K562 (cell line): Measurements from ENCODE around the gene PHKG2. TPM values are rescaled to one million over a fixed set of nuclear protein-coding genes. Genes with fewer than 3 reads are reported as not detected.
A peak's percentile ranks its signal among the peaks of the same experiment; 100 is the strongest.

Source experiments
- BRF1 ChIP-seq: IDR thresholded peaks from 3 replicates; pipeline ENCODE4 v1.6.1; 2011; ENCODE audit warnings: borderline replicate concordance, mild to moderate bottlenecking; ENCODE audit not compliant: insufficient read length; ENCODE audit errors: extremely low read depth
- E2F5 ChIP-seq: sonication (generic); formaldehyde crosslinking; IDR thresholded peaks from 2 replicates; pipeline ENCODE4 v1.8.0; 2022; ENCODE audit warnings: mild to moderate bottlenecking, missing genetic modification reagents
- ETS2 ChIP-seq: IDR thresholded peaks from 2 replicates; pipeline ENCODE4 v1.6.1; 2016; ENCODE audit warnings: borderline replicate concordance, missing genetic modification characterization, mild to moderate bottlenecking, moderate library complexity, missing compliant biosample characterization; ENCODE audit not compliant: poor library complexity, severe bottlenecking
- FOXJ3 ChIP-seq: sonication (generic); formaldehyde crosslinking; IDR thresholded peaks from 2 replicates; pipeline ENCODE4 v1.4.0; 2020; ENCODE audit warnings: mild to moderate bottlenecking, missing genetic modification reagents
- FOXO4 ChIP-seq: fragments of 450-650 bp; formaldehyde crosslinking; IDR thresholded peaks from 2 replicates; pipeline ENCODE4 v1.4.0; 2020; ENCODE audit warnings: mild to moderate bottlenecking, moderate library complexity
- GATAD2B ChIP-seq: fragments of 450-650 bp; IDR thresholded peaks from 2 replicates; pipeline ENCODE4 v1.6.1; 2017; ENCODE audit warnings: mild to moderate bottlenecking, borderline replicate concordance
- HDAC8 ChIP-seq: fragments of 450-650 bp; IDR thresholded peaks from 2 replicates; pipeline ENCODE4 v1.6.1; 2016; ENCODE audit warnings: mild to moderate bottlenecking, missing genetic modification characterization, moderate library complexity, missing compliant biosample characterization
- KDM4B ChIP-seq, 2 experiments: fragments of 450-650 bp in 1 of 2; sonication (generic) in 1 of 2; IDR thresholded peaks; 2 replicates each; pipeline ENCODE4 v1.6.1; 2016 to 2017; ENCODE audit warnings: borderline replicate concordance in 2 of 2, antibody characterized with exemption in 1 of 2, low read depth in 1 of 2, mild to moderate bottlenecking in 1 of 2
- MXD1 ChIP-seq: fragments of 250-450 bp; sonication (Bioruptor Pico); IDR thresholded peaks from 2 replicates; pipeline ENCODE4 v1.8.0; 2021; ENCODE audit warnings: borderline replicate concordance, mild to moderate bottlenecking, moderate library complexity; ENCODE audit not compliant: poor library complexity, severe bottlenecking
- NCOA4 ChIP-seq: fragments of 450-650 bp; IDR thresholded peaks from 2 replicates; pipeline ENCODE4 v1.6.1; 2018; ENCODE audit warnings: mild to moderate bottlenecking; ENCODE audit not compliant: partially characterized antibody
- NR2F6 ChIP-seq: fragments of 450-650 bp; formaldehyde crosslinking; IDR thresholded peaks from 2 replicates; pipeline ENCODE4 v1.4.0; 2020; ENCODE audit warnings: mild to moderate bottlenecking
- POU5F1 ChIP-seq: fragments of 150-350 bp; IDR thresholded peaks from 2 replicates; pipeline ENCODE4 v1.6.1; 2014; ENCODE audit warnings: borderline replicate concordance, low read length, low read depth, mild to moderate bottlenecking; ENCODE audit not compliant: partially characterized antibody
- PPARD ChIP-seq: fragments of 250-450 bp; sonication (Bioruptor Pico); IDR thresholded peaks from 2 replicates; pipeline ENCODE4 v1.8.0; 2022; ENCODE audit warnings: inconsistent platforms, mild to moderate bottlenecking, moderate library complexity
- PTBP1 ChIP-seq: fragments of 200-400 bp; formaldehyde crosslinking; IDR thresholded peaks from 2 replicates; pipeline ENCODE4 v1.6.1; 2017; ENCODE audit warnings: low read depth, low read length
- SMAD4 ChIP-seq: fragments of 250-450 bp; sonication (Bioruptor Pico); conservative IDR thresholded peaks from 2 replicates; pipeline ENCODE4 v1.8.0; 2021; ENCODE audit warnings: inconsistent platforms, mild to moderate bottlenecking, moderate library complexity
- ZHX1 ChIP-seq: fragments of 150-350 bp; conservative IDR thresholded peaks from 2 replicates; pipeline ENCODE4 v1.6.1; 2014; ENCODE audit warnings: low read length
- ZNF253 ChIP-seq: fragments of 250-450 bp; sonication (Bioruptor Pico); conservative IDR thresholded peaks from 2 replicates; pipeline ENCODE4 v1.6.1; 2021; ENCODE audit warnings: mild to moderate bottlenecking
- ZNF830 ChIP-seq: fragments of 250-450 bp; sonication (Bioruptor Pico); IDR thresholded peaks from 2 replicates; pipeline ENCODE4 v1.5.0; 2021; ENCODE audit warnings: mild to moderate bottlenecking
- polyA plus RNA-seq, 8 experiments: library from polyadenylated mRNA; depleted of rRNA in 4 of 8; stranded (reverse) in 5 of 8; unstranded in 3 of 8; fragments of >200 nt; fragmentation: Nextera tagmentation in 2 of 8; fragmentation: Illumina TruSeq in 1 of 8; extraction: Ambion mirVana in 2 of 8; extraction: Trizol in 1 of 8; gene quantifications; 2 replicates each; pipeline versions ENCODE4 v1.2.1 to v1.2.3, GENCODE V29; 2011 to 2014; ENCODE audit warnings: inconsistent platforms in 1 of 8, missing spikeins in 1 of 8
- total RNA-seq, 7 experiments: library from RNA; depleted of rRNA in 6 of 7; stranded (reverse); fragments of >200 nt in 6 of 7; fragmentation: Illumina TruSeq in 2 of 7; extraction: Trizol in 2 of 7; gene quantifications; 2 replicates each; pipeline versions ENCODE4 v1.2.1 to v1.2.3, GENCODE V29; 2011 to 2021; ENCODE audit warnings: low replicate concordance in 1 of 7

The PHKG2 gene
- total and polyA plus RNA-seq, 9 of the 15 experiments (the other 6 are each of a cell fraction or from before 2014, with no cell fraction given) = 5.8 to 54.2 (median 30.7) TPM

GRCh38 chr16:30775392-30776188 is 27.4 kb downstream of the PHKG2 start (continued):
- TF ChIP-seq BRF1 (no peak), ETS2 (tag) (peak; percentile 13), POU5F1 (no peak), FOXO4 (CRISPR knock-in tag) (no peak; the same call in 1 of the 2 replicates), PPARD (CRISPR knock-in tag) (no peak), GATAD2B (no peak), NR2F6 (0 out of 2 replicates have a peak, but pooled peaks have one; percentile 41), ZHX1 (0 out of 2 replicates have a peak, but pooled peaks have one; percentile 30), SMAD4 (CRISPR knock-in tag) (0 out of 2 replicates have a peak, but pooled peaks have one; percentile 49), FOXJ3 (no peak), NCOA4 (no peak), PTBP1 (no peak), KDM4B (IDR thresholded peaks at IDR 0.05; ENCODE audit: borderline replicate concordance in 2 of 2, low read depth in 1 of 2) (no peak; a peak in 1 of 4 replicates), MXD1 (CRISPR knock-in tag) (no peak), ZNF253 (CRISPR knock-in tag) (no peak), HDAC8 (tag) (no peak), ZNF830 (CRISPR knock-in tag) (peak; percentile 92), E2F5 (peak; percentile 82; the same call in 1 of the 2 replicates)
